ENCODE measurements around the gene SLC6A2.

SLC6A2 gene

DNA sequence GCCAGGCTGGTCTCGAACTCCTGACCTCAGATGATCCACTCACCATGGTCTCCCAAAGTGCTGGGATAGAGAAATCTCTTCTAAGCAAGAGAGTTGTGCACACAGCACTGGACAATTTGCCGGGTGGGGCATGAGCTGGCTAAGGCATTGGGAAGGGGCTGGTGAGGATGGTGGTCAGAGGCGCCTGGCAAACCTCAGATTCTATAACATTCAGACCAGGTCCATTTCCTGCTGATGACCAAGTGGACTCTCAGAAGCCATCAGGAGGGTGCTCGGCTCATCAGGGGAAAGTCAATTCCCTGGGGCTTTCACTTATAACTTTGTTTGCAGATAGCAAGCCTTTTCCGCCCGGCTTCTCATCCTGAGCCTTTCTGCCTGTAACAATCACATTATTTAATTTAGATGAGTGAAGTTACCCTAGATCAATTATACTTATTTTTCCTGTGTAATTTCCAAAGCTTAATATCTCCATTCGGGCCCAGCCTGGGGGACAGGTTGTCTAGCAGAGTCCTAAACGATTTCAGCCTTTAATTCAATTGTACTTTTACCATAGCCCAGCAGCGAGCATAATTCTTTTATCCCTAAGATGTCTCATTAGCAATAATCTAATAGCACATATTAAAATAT is 15.0 kb upstream of the SLC6A2 start:
- no peak for TF ChIP-seq CTCF (IDR thresholded peaks at IDR 0.05)

- no peak for TF ChIP-seq CTCF (IDR thresholded peaks at IDR 0.05)
These were observed 14.2 kb upstream of the SLC6A2 start for GRCh38 chr16:55641430-55642056.

DNA sequence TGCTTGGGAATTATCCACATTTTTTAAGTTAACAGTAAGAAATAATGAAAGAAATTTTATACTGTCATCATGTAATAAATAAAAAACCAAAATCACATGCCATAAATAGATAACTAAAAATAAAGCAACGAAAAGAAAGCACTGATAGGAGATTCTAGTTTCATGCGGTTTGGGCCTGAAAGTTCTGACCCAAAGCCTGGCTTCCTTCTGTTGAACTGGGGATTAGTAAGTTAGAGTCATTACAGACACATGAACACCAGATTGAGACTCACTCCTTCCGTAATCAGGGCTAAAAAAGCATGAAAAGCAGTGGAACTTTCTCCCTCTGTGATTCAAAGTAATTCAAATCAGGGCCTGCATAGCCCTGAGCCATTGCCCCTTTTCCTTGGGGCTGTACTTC is 13.2 kb upstream of the SLC6A2 start:
- TF ChIP-seq CTCF (IDR thresholded peaks at IDR 0.05), result no peak

DNA sequence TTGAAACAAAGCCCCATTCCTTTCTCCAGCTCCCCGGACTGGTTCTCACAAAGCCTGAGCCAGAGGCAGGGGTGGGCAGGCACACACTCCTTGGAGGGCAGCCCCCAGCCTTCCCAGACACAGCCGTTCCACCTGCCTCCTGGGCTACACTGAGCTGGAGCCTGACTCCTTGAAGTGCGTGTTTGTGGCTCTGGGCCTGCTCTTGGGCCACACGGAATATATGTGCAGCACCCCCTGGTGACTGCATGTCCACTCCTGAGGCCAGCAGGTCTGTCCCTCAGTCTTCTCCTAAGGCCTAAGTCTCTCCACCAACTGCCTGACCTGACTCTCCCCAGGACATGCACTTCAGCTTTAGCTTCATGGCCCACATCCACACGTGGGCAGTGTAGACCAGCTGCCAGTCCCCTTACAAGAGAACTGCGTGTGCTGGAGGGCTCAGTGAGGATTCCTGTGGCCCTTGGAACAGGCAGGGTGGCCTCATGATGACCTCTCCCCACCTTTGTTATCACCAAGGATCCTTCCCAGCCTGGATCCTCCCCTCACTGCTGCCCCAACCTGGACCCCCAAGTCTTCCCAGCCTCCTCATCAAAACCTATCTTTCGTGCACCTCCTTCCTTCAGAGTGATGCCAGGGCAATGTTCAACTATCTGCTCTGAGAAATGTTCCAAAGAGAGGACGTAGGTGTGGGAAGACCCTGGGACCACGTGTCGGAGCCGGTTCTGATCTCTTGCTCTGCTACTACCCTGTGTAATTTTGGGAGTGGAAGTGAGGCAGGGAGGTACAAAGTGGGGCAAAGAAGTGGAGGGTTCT is 12.4 kb upstream of the SLC6A2 start:
- TF ChIP-seq CTCF (IDR thresholded peaks at IDR 0.05), result no peak

DNA sequence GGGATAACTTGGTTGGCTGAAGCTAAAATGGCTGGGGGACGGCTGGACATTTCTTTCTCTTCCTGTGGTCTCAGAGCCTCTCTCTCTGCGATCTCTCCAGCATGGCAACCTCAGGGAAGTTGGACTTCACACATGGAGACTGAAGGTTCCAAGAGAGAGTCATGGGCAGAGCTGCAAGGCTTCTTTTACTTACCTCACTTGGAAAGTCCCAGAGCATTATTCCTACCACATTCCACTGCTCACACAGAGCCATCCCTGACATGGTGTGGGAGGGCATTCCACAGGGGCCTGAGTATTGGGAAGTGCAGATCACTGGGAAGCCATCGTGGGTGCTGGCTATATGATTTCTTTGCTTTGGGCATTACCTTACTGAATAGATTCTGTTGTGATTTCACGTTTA is 9.8 kb upstream of the SLC6A2 start:
- no peak for TF ChIP-seq CTCF (IDR thresholded peaks at IDR 0.05)

GRCh38 chr16:55647343-55647742 is 8.4 kb upstream of the SLC6A2 start:
- TF ChIP-seq CTCF (IDR thresholded peaks at IDR 0.05), result no peak

DNA sequence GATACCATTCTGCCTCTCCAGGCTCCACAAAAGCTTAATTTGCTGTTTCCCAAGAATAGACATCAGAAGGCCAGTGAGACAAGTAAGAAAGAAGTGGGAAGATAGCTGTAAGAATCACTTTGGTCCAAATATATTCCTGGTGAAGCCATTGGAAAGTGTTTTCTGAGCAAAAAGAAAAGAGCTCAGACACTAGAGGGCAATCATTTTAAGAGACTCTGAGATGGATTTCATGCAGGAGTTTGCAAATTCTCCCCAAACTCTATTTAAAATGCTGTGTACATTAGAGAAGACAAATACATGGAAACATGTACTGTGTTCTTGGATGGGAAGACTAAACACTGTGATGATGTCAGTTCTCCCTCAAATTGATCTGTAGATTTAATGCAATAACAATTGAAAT is 8.0 kb upstream of the SLC6A2 start:
- no peak for TF ChIP-seq CTCF (IDR thresholded peaks at IDR 0.05)
